NOMO-1 (cell line): ENCODE measurements around the gene SYNE1.
"Not testable (repeated sequence)": the region's sequence is repeated elsewhere in the genome, so short reads cannot be mapped to it uniquely, and the experiment has no call there.

Experiments
- DNase-seq, 2 experiments: peaks; one replicate each; lab custom pipeline; 2025; ENCODE audit not compliant: unreplicated experiment in 2 of 2; lab: John Stamatoyannopoulos, UW

SYNE1 gene

GRCh38 chr6:152637296-152638047, at the start of gene SYNE1:
Gene SYNE1 (minus strand): TSS chr6:152637362. CDS start chr6:152628331, 9,031 bp downstream.
- no peak for DNase-seq

GRCh38 chr6:152685819-152686218, 48.7 kb upstream of the SYNE1 start:
- DNase-seq: no peak

DNA sequence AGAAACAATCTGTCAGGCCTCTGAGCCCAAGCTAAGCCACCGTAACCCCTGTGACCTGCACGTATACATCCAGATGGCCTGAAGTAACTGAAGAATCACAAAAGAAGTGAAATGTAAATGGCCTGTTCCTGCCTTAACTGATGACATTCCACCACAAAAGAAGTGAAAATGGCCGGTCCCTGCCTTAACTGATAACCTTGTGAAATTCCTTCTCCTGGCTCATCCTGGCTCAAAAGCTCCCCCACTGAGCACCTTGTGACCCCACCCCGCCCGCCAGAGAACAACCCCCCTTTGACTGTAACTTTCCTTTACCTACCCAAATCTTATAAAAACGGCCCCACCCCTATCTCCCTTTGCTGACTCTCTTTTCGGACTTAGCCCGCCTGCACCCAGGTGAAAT, 45.8 kb upstream of the SYNE1 start:
- DNase-seq: not testable (repeated sequence)

DNA sequence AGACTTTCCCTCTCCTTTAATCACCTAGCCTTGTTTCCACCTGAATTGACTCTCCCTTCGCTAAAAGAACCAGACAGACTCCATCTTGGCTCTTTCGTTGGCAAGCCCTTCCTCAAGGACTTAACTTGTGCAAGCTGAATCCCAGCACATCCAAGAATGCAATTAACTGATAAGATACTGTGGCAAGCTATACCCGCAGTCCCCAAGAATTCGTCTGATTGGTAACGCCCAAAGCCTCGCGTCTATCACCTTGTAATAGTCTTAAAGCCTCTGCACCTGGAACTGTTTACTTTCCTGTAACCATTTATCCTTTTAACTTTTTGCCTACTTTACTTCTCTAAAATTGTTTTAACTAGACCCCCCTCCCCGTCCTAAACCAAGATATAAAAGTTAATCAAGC, 45.0 kb upstream of the SYNE1 start:
- no peak for DNase-seq

DNA sequence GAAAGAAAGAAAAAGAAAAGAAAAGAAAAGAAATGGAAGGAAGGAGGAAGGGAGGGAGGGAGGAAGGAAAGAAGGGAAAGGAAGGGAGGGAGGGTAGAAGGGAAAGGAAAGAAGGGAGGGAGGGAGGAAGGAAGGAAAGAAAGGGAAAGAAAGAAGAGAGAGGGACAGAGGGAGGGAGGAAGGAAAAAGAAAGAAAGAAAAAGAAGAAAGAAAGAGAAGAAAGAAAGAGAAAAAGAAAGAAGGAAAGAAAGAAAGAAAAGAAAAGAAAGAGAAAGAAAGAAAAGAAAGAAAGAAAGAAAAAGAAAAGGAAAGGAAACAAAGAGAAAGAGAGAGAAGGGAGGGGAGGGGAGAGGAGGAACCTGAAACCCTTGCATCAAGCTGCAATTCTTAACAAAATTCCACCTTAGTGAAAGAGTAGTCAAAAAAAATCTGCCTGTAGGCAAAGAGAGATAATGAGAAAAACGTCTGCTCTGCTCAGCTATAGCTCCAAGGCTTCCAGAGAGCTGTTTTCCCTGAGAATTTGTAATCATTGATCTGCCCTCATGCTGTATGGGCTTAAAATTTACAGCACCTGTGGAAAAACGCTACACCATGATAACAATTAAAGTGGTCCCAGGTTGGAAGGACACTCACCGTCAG, 43.8 kb upstream of the SYNE1 start:
- no peak for DNase-seq

DNA sequence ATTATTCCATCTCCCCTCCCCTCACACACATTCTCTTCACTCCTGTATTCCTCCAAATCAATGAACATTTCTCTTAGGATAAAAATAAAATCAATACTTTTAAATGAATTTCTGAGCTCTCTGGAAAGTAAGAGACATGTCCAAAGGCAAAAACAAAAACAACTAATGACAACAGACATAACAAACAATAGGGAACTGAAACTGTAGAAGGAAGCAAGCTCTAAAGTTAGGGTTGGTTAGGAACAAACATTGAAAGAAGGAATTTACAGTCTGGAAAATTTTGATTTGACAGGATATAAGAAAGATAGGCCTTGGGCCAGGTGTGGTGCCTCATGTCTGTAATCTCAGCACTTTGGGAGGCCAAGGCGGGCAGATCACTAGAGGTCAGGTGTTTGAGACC, 43.0 kb upstream of the SYNE1 start:
- DNase-seq: no peak

DNA sequence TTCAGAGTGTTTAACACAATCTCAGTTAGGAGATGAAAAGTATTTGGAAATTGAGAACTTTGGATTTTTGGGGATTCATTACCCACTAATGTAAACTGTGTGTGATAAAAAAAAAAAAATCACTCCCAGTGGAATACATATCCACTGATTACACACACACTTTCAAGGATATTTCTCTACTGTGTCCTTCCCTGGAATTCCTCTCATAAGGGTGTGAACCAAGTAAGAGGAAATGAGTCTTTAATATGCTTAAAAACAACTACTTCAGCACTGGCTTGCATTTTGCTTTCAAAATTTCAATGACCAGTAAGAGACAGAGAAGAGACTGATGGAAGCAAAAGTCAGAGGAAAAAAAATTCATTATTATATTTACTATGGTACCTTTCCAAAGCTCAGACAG, 36.1 kb upstream of the SYNE1 start:
- DNase-seq: no peak

DNA sequence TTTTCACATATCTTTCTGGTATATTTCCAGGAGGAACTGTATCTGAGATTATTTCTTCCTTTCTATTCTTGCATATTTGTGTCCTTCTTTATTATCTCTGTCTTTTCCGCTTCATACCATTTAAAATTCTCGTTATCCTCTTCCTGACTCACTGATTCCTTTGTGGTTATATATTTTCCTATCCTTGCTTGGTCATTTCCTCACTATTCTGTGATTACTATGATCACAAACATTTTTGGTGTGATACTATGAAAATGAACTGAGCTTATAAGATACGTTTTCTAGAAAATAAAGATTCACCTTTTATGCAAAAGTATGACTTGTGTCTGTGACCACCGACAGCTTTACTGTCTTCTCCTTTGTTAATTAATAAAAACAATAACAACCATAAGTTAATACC, 34.0 kb upstream of the SYNE1 start:
- DNase-seq: no peak

GRCh38 chr6:152669895-152670294, 32.7 kb upstream of the SYNE1 start:
- peak; percentile 23 to 57 for DNase-seq

DNA sequence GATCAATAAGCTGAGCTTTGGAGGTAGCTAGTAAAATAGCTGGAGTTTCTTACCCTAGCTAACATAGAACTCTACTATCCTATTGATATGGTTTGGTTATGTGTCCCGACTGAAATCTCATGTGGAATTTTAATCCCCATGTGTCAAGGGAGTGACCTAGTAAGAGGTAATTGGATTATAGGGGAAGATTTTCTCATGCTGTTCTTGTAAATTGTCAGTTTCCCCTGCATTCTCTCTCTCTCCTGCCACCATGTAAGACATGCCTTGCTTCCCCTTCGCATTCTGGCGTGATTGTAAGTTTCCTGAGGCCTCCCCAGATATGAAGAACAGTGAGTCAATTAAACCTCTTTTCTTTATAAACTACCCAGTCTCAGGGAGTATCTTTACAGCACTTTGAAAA, 24.6 kb upstream of the SYNE1 start:
- DNase-seq: no peak

DNA sequence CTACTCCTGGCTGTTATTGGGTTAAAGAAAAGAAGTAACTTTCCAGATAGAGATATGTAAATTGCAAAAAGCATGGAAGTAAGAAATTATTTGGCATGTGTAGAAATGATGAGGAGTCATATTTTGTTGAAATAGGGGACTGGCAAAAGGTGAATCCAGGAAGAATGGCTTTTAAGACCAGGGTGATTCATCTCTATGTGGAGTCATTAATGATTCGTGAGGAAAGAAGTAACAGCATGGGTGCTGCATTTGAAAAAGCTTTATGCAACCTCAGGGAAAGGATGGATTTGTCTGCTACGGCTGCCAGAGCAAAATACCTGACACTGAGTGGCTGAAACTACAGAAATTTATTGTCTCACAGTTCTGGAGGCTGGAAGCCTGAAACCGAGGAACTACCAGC, 14.8 kb upstream of the SYNE1 start:
- no peak for DNase-seq

- no peak for DNase-seq
Observed at GRCh38 chr6:152648105-152648504, 10.9 kb upstream of the SYNE1 start.

- not testable (repeated sequence) for DNase-seq
Observed at GRCh38 chr6:152646732-152647131, 9.6 kb upstream of the SYNE1 start.

GRCh38 chr6:152642578-152643375, 5.6 kb upstream of the SYNE1 start:
- DNase-seq: peak; percentile 43 to 60

DNA sequence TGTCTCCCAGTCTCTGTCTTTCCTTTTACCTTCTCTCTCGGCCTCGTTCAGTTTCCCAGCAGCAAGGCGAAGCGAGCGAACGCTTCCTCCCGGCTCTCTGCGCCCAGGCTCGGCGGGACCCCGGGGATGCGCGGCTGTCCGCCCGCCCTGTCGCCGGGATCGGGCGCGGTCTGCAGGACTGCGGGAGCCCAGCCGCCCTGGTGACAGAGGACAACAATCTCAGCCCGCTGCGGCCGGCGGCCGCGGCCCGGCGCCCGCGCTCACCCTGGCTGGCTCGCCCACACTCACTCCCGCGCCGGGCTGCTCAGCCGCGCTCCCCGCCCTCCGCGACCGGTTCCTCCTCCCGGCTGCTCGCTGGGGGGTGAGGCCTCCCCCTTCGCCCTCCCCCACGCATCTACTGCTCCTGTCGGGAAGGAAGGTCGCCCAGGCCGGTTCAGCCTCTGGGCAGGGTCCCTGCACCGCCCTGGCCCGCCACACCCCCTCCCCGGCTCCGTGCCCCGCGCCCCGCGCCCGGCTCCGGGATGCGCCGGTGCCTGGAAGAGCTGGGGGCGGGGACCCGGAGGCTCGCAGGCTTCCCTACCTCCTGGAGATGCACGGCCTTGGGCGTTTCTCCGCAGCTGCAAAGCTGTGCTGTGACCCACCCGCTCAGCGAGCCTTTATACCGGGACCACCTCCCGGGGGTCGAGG, 410 bp downstream of the SYNE1 start:
- DNase-seq: no peak

DNA sequence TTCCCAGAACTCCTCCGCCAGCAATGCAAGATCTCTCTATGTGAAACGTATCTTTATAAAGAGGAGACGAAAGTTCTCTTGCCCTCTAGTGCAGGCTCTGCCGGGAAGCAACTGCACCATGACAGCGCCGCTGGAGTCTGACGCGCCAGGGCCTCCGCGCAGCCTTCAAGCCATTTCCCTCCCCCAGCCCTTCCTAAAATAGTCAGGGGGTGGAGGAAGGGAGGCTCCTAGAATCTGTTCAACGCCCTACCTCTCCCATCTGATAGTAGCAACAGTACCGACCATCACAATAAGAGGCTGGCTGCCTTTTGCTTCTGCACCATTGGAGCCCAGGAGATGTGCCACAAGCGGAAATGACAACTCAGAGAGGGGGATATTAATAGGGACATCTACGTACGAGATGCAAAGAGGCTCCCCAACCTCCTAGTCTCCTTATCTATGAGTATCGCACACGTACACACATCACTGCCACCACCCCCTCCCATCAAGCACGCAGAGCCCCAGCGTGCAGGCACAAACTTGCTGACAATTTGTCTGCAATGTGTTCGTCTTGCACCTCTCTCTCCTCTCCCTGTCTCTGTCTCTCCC, 1.0 kb downstream of the SYNE1 start:
- no peak for DNase-seq

DNA sequence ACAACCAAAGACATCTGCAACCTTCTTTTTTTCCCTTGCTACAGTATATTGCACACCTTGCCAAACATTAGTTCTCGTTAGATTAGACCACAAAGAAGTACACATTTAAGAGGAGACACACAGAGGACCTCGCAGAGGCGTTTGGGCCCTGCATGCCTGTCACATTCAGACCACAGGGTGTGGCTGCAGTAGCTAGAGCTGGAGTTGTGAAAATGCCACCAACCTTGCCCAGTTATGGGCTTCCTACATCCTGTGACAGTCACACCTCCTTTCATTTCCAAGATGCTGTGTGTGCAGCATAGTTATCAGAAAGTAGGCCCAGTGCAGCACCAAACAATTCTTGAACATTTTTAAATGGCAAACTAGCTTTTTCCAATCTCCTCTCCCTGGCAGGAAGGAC, 2.4 kb downstream of the SYNE1 start:
- peak; percentile 55 to 74 for DNase-seq

- peak in 1 of 2 experiments; percentile 15 for DNase-seq
Observed at GRCh38 chr6:152632121-152632782, 4.9 kb downstream of the SYNE1 start.

DNA sequence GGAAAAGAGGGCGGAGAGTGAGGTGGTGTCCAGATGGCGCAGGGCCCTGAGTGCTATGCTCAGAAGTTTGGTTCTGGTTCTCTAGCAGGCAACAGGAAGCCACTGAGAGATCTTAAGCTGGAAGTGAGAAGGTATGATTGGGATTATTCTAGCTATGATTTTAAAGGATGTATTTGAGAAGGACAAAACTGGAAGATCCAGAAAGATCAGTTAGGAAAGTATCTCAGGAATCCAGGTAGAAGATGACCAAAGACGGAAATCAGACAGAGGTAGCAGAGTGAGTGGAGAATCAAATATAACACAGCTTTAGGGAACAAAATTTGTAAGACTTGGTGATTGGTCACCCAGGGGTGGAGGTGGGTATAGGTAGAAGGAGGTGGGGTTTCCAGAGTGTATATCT, 5.8 kb downstream of the SYNE1 start:
- DNase-seq: no peak

- DNase-seq: no peak
Observed at GRCh38 chr6:152630832-152631231, 6.3 kb downstream of the SYNE1 start.
